DND-41 (cell line): ENCODE results near the gene PREP.

Experiments used
- CTCF ChIP-seq: IDR thresholded peaks from 2 replicates; pipeline ENCODE4 v1.5.1; 2012; ENCODE audit warnings: borderline replicate concordance, low read length, moderate library complexity, mild to moderate bottlenecking; ENCODE audit not compliant: poor library complexity, severe bottlenecking; ENCODE audit errors: extremely low read depth
- EZH2 ChIP-seq: IDR thresholded peaks from 3 replicates; pipeline ENCODE4 v1.6.1; 2012; ENCODE audit warnings: borderline replicate concordance, low read depth, mild to moderate bottlenecking, moderate library complexity, low read length, inconsistent platforms; ENCODE audit not compliant: severe bottlenecking

GRCh38 chr6:105372849-105373182, 30.1 kb downstream of the PREP start:
- TF ChIP-seq CTCF = no peak
- no peak for TF ChIP-seq EZH2
